Head of caudate nucleus (tissue), 42 donors: ENCODE results near the gene VPS16.

Experiments
- DNase-seq, 42 donors: peaks; one replicate each; pipeline versions ENCODE4 v3.0.0 to v3.0.0-alpha.2; 2020 to 2021; ENCODE audit warnings: mixed read lengths in 7 of 42
- intact Hi-C: fragments of 100-400 bp; cut with DNase I; formaldehyde crosslinking; loops from one replicate; pipeline ENCODE4 v1.15.0; 2022

Gene VPS16

GRCh38 chr20:2840138-2840966 lies at the start of gene VPS16, which contains the start of gene PCED1A:
Gene VPS16 (plus strand): TSS chr20:2840745. CDS start chr20:2840775, 30 bp downstream.
Gene PCED1A (minus strand): TSS chr20:2840655. CDS start chr20:2839912, 743 bp downstream.
- DNase-seq: peak; percentile 76 to 96 (median 92)
- intact Hi-C loops: loop anchor here (2.0 kb wide), 1 partner anchor 32 kb away; the partner anchor contains the start of gene PTPRA

- DNase-seq: no peak
- intact Hi-C loops: no loop called here
These were observed 47.1 kb upstream of the VPS16 start for GRCh38 chr20:2793471-2793870.

- intact Hi-C loops: no loop called here
- DNase-seq: no peak
These were observed 46.3 kb upstream of the VPS16 start for GRCh38 chr20:2794202-2794748.

- DNase-seq: peak in 1 of 42 donors; percentile 18
- intact Hi-C loops: no loop called here
These were observed 45.6 kb upstream of the VPS16 start for GRCh38 chr20:2794866-2795447.

DNA sequence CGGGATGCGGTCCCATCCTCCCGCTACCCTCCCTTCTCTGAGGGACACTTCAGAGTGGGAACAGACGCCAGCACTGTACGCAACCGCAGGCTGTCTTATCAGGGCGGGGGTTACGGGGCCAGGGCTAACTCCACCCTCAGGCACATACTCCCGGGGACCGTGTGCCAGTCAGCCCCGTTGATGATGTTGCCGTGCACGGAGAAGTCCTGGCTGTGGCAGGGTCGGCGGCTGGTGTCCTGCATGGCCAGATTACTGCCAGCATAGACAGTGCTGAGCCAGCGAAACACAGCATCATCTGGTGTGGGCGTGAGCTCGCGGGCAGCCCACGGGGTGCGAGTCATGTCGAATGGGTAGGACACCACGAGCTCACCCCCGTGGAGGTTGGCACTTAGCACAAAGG lies 45.1 kb upstream of the VPS16 start:
- intact Hi-C loops: no loop called here
- no peak for DNase-seq

- intact Hi-C loops: no loop called here
- peak in 1 of 42 donors; percentile 36 for DNase-seq
These were observed 44.4 kb upstream of the VPS16 start for GRCh38 chr20:2796011-2796660.

- intact Hi-C loops: no loop called here
- peak in 1 of 42 donors; percentile 34 for DNase-seq
These were observed 43.2 kb upstream of the VPS16 start for GRCh38 chr20:2797136-2797983.

DNA sequence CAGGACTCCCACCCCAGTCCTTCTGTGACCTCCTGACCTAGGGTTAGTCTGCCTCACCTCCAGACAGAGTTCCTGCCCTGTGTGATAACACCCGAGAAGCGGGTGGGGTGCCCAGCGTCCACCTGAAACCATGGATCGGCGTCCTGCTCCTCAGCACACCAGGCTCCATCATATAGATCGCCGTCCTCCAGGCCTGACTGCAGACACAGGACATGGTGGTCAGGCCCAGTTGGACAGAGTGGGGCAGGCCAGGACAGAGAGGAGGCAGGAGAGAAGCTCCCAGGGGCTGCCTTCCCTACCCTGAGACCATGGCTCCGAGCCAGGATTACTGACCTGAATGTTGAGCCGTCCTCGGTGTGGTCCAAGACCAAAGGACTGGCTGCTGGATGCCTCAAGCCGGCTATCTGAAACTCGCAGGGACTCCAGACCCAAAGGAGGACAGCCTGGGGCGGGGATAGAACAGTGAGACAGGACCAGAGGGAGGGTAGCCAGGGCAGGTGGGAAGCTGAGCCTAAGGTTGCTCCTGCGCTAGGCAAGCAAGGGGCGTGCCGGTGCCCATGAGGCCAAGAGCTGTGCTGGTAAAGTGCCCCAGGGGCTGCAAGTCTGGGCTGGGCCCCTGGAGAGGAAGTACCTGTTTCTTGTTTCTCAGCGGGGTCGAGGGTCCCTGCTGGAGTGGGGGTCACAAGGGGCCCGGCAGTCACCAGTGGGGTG lies 42.3 kb upstream of the VPS16 start:
- intact Hi-C loops: no loop called here
- peak in 1 of 42 donors; percentile 34 for DNase-seq

DNA sequence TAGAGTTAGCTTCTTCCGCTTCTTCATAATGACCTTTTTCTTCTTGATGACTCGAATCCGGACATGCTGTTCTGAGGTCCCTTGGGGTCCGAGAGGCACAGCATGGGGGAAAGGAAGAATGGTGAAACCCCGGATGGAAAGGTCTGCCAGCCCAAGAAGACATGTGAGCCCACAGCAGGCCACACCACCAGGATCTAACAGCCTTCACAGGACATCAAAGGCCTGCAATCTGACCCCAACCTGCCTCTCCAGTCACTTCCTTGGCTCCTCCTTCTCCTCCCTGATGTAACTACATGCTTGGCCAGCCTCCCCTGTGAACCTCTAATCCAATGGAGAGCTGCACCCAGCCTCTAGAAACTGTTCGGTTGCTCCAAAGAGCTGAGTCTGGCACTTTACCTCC lies 41.7 kb upstream of the VPS16 start:
- DNase-seq: no peak
- intact Hi-C loops: no loop called here

- peak in 1 of 42 donors; percentile 29 for DNase-seq
These were observed 41.3 kb upstream of the VPS16 start for GRCh38 chr20:2799271-2799670.

GRCh38 chr20:2799688-2800520 lies 40.6 kb upstream of the VPS16 start:
- DNase-seq: peak in 1 of 42 donors; percentile 42
- intact Hi-C loops: no loop called here

More at GRCh38 chr20:2799271-2799670, 41.3 kb upstream of the VPS16 start:
- intact Hi-C loops: no loop called here

DNA sequence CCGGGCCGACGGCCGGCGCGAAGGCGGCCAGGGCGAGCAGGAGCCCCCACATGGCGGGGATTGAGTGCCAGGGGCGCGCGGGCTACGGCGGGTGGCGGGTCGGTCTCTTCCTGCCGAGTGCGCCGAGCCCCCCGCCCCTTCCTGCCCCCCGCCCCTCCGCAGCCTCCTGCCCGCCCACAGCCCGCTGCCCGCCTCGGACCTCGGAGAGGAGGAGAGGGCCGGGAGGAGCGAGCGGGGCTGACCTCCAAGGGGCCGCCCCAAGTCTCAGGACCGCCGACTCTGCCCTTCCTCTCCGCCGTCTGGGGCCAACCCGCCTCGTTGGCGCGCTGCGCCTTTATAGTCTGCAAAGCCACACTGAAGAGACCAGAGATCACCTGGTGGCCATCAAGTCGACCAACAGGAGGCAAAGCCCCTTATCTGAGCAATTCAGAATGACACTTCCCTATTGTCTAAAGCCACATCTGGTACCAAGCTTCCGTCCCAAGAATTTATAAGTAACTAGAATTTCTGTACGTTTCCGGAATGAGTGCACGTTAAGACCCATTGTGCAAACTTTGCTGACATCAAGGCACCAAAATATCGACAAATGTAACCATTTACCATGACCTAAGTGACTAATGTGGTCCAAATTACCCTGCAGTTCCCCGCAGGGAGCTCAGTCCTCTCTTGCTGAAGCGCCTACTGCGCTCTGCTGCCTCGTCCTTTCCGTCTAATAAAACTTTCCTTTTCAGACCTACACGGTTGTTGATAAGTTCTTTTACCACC lies 39.8 kb upstream of the VPS16 start, which contains the start of gene CPXM1:
TSS of gene CPXM1 (minus strand) at position 107 of the 765 bp plus-strand sequence. CDS start at position 52, 55 bp downstream.
- intact Hi-C loops: no loop called here
- peak in 1 of 42 donors; percentile 33 for DNase-seq

DNA sequence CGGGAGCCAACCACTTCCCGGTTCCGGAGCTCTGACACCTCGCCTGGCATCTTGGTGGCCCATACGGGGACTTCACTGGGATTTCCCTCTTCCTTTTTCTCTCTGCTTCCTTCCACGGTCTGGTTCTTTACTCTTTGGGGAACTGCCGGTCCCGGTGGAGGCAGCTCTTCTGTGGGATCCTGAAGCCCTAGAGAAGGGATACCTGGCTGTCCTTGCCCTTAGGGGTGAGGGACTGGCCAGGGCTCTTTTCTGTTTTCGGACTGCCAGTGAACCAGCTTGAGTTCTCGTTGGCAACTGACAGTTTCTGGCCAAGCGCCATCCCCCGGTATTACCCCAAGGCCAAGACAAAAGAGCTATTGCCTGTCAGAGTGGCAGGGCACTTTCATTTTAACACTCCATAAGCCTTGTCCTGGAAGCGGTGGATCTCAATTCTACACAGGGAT lies 39.2 kb upstream of the VPS16 start:
- intact Hi-C loops: no loop called here
- peak in 1 of 42 donors; percentile 32 for DNase-seq

DNA sequence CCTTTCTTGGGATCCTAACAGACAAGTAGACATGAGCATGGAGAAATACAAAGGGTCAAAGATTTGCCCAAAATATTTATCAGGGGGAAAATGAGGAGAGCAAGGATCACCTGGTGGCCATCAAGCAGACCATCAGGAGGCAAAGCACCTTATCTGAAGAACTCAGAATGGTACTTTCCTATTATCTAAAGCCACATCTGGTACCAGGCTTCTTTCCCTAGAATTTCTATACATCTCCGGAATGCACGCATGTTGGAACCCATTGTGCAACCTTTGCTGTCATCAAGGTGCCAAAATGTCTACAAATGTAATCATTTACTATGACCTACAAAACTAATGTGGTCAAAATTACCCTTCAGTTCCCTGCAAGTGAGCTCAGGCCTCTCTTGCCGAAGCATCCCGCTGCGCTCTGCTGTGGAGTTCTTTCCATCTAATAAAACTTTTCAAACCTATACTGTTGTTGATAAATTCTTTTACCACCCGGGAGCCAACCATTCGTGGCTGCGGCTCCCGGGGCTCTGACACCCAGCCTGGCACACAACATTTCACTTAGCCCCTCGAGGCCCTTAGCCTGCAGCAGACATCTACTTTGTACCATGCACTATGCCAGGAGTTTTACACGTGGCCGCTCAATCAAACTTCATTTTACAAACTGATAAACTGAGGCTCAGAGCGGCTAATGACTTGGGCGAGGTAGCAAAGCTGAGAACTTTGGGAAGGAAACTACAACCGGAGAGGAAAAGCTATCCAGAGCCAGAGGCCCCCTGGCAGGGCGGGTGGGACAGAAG lies 36.3 kb upstream of the VPS16 start:
- DNase-seq: peak in 2 of 42 donors; percentile 9 to 18
- intact Hi-C loops: no loop called here
